CD4-positive, alpha-beta T cell treated with Interleukin-10 for 1 hour (primary cell): Measurements from ENCODE around the gene ETDC.
"Not testable (repeated sequence)": the region's sequence is repeated elsewhere in the genome, so short reads cannot be mapped to it uniquely, and the experiment has no call there.

Experiments used
- DNase-seq: peaks from one replicate; pipeline ENCODE4 v3.0.0-alpha.2; 2020

The ETDC gene

GRCh38 chrX:135309430-135309923 lies at the start of gene ETDC:
Gene ETDC (plus strand): TSS chrX:135309480. CDS start chrX:135309480, 0 bp downstream.
- no peak for DNase-seq

- not testable (repeated sequence) for DNase-seq
Observed at GRCh38 chrX:135260976-135261375, 48.3 kb upstream of the ETDC start.

GRCh38 chrX:135263376-135263775 lies 45.9 kb upstream of the ETDC start:
- DNase-seq, result not testable (repeated sequence)

- no peak for DNase-seq
Observed at GRCh38 chrX:135264206-135264605, 45.1 kb upstream of the ETDC start.

- no peak for DNase-seq
Observed at GRCh38 chrX:135273162-135273561, 36.1 kb upstream of the ETDC start.

GRCh38 chrX:135275973-135276372 lies 33.3 kb upstream of the ETDC start:
- no peak for DNase-seq

GRCh38 chrX:135287266-135287823 lies 21.9 kb upstream of the ETDC start:
- DNase-seq, result no peak

GRCh38 chrX:135295238-135295943 lies 13.9 kb upstream of the ETDC start:
- peak; percentile 59 for DNase-seq

GRCh38 chrX:135295944-135296305 lies 13.4 kb upstream of the ETDC start:
- DNase-seq, result no peak

- DNase-seq, result no peak
Observed at GRCh38 chrX:135302269-135302873, 6.9 kb upstream of the ETDC start.

- no peak for DNase-seq
Observed at GRCh38 chrX:135304741-135305140, 4.5 kb upstream of the ETDC start.

GRCh38 chrX:135307171-135307570 lies 2.1 kb upstream of the ETDC start:
- DNase-seq, result no peak

- DNase-seq, result no peak
Observed at GRCh38 chrX:135308345-135308855, 880 bp upstream of the ETDC start.

- no peak for DNase-seq
Observed at GRCh38 chrX:135315864-135316263, 6.6 kb downstream of the ETDC start.

- DNase-seq, result no peak
Observed at GRCh38 chrX:135324463-135324862, 15.2 kb downstream of the ETDC start.

- not testable (repeated sequence) for DNase-seq
Observed at GRCh38 chrX:135325036-135325818, 15.9 kb downstream of the ETDC start.

GRCh38 chrX:135327299-135327698 lies 18.0 kb downstream of the ETDC start:
- DNase-seq, result no peak

- no peak for DNase-seq
Observed at GRCh38 chrX:135328421-135329005, 19.2 kb downstream of the ETDC start.

- no peak for DNase-seq
Observed at GRCh38 chrX:135330706-135331105, 21.4 kb downstream of the ETDC start.

GRCh38 chrX:135331525-135331924 lies 22.2 kb downstream of the ETDC start:
- DNase-seq, result no peak

GRCh38 chrX:135340831-135341230 lies 31.6 kb downstream of the ETDC start:
- no peak for DNase-seq

- no peak for DNase-seq
Observed at GRCh38 chrX:135345107-135345589, 35.9 kb downstream of the ETDC start.

- no peak for DNase-seq
Observed at GRCh38 chrX:135346975-135347374, 37.7 kb downstream of the ETDC start.
